Measurements from ENCODE around the gene CYB5RL. TPM values are rescaled to one million over a fixed set of nuclear protein-coding genes. Genes with fewer than 3 reads are reported as not detected.
"Not testable (repeated sequence)": the region's sequence is repeated elsewhere in the genome, so short reads cannot be mapped to it uniquely, and the experiment has no call there.

The CYB5RL gene
- total and polyA plus RNA-seq, 12 donors, result 2.7 to 21.6 (median 10.3) TPM

GRCh38 chr1:54171016-54171415 is 28.8 kb downstream of the CYB5RL start:
- Histone ChIP-seq H3K9me3 (replicated peaks in 1 of 3) (no peaks in the 10 kb centered on the region), H3K27me3 (no peaks in the 10 kb centered on the region), H3K36me3 (replicated peaks in 1 of 2) (no peaks in the 10 kb centered on the region), H3K4me1 (replicated peaks in 1 of 2) (peaks cover 20 to 23% of the 10 kb centered on the region in 2 donors), H3K4me3 (no peak overlapping the region), H3K27ac (no peak overlapping the region)
- 78 to 87% (median 87%) methylated on average over 8 of the region's 8 CpGs for WGBS, 4 donors
- intact Hi-C loops (cut with DNase I), result no loop called here
- no peak for TF ChIP-seq POLR2A (IDR thresholded peaks at IDR 0.05)
- no peak for TF ChIP-seq CTCF (IDR thresholded peaks at IDR 0.05)
- no peak for DNase-seq

DNA sequence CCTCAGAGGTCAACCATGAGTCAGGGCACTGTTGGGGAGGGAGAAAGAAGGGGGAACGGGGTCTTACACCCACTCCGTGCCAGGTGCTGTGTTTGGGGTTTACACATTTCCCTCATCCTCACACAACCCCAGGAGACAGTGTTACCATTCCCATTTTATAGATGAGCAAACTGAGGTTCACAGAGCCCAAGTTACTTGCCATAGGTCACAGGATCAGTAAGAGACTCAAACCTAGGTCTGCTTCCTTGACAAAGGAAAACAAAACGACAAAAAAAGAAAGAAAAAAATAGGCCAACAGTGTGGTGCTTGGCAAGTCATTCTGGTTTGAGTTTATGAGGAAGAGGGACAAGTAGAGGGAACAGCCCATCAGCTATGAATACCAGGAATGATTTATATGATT is 30.8 kb downstream of the CYB5RL start:
- 66 to 81% (median 74%) methylated on average over 3 of the region's 3 CpGs for WGBS, 4 donors
- no peak overlapping the region for H3K27ac ChIP-seq
- H3K4me1 ChIP-seq (replicated peaks in 1 of 2), result peaks cover 18 to 19% of the 10 kb centered on the region in 2 donors
- H3K9me3 ChIP-seq (replicated peaks in 1 of 3), result no peaks in the 10 kb centered on the region
- TF ChIP-seq POLR2A (IDR thresholded peaks at IDR 0.05), result no peak
- TF ChIP-seq CTCF (IDR thresholded peaks at IDR 0.05), result no peak
- intact Hi-C loops (cut with DNase I), result no loop called here
- H3K27me3 ChIP-seq, result no peaks in the 10 kb centered on the region
- DNase-seq, result no peak
- H3K36me3 ChIP-seq (replicated peaks in 1 of 2), result no peaks in the 10 kb centered on the region
- H3K4me3 ChIP-seq, result no peak overlapping the region

GRCh38 chr1:54168206-54168965 is 31.4 kb downstream of the CYB5RL start:
- no peak for DNase-seq
- Histone ChIP-seq H3K4me3 (no peak overlapping the region), H3K27ac (no peak overlapping the region), H3K27me3 (no peaks in the 10 kb centered on the region), H3K9me3 (replicated peaks in 1 of 3) (no peaks in the 10 kb centered on the region), H3K36me3 (replicated peaks in 1 of 2) (no peaks in the 10 kb centered on the region), H3K4me1 (replicated peaks in 1 of 2) (peaks cover 11 to 12% of the 10 kb centered on the region in 2 donors)
- TF ChIP-seq CTCF (IDR thresholded peaks at IDR 0.05) (no peak), POLR2A (IDR thresholded peaks at IDR 0.05) (no peak)
- 81 to 93% (median 89%) methylated on average over 4 to 8 of the region's 8 CpGs for WGBS, 4 donors
- intact Hi-C loops (cut with DNase I), result no loop called here

GRCh38 chr1:54167422-54168139 is 32.2 kb downstream of the CYB5RL start:
- intact Hi-C loops (cut with DNase I), result no loop called here
- Histone ChIP-seq H3K9me3 (replicated peaks in 1 of 3) (no peaks in the 10 kb centered on the region), H3K36me3 (replicated peaks in 1 of 2) (no peaks in the 10 kb centered on the region), H3K27ac (no peak overlapping the region), H3K4me3 (no peak overlapping the region), H3K27me3 (no peaks in the 10 kb centered on the region), H3K4me1 (replicated peaks in 1 of 2) (peaks cover 3 to 4% of the 10 kb centered on the region in 2 donors)
- 71 to 87% (median 84%) methylated on average over 6 to 9 of the region's 9 CpGs for WGBS, 4 donors
- no peak for DNase-seq
- TF ChIP-seq CTCF (IDR thresholded peaks at IDR 0.05) (no peak), POLR2A (IDR thresholded peaks at IDR 0.05) (no peak)

- H3K9me3 ChIP-seq (replicated peaks in 1 of 3); H3K27ac ChIP-seq; H3K36me3 ChIP-seq (replicated peaks in 1 of 2); intact Hi-C loops (cut with DNase I); H3K4me3 ChIP-seq; H3K27me3 ChIP-seq; H3K4me1 ChIP-seq (replicated peaks in 1 of 2); DNase-seq: not testable (repeated sequence)
- WGBS, 4 donors, result 93 to 97% (median 96%) methylated on average over 8 of the region's 8 CpGs
These were observed 33.5 kb downstream of the CYB5RL start for GRCh38 chr1:54166357-54166756.
